ENCODE measurements around the gene ALCAM.

The ALCAM gene

GRCh38 chr3:105505170-105505569 is 138.5 kb downstream of the ALCAM start:
- TF ChIP-seq TAF1 (IDR thresholded peaks at IDR 0.05; ENCODE audit: low read depth) = no peak
- no peak for TF ChIP-seq ZBTB7A (IDR thresholded peaks at IDR 0.05; ENCODE audit: low read depth)
- no peak for TF ChIP-seq CREB1 (IDR thresholded peaks at IDR 0.05; ENCODE audit: low read depth)
- no peak for TF ChIP-seq REST (IDR thresholded peaks at IDR 0.05; ENCODE audit: low read depth)
- no peak for TF ChIP-seq EGR1 (IDR thresholded peaks at IDR 0.05)
- no peak for TF ChIP-seq YY1 (IDR thresholded peaks at IDR 0.05; ENCODE audit: low read depth)
- TF ChIP-seq, protein P1, sequence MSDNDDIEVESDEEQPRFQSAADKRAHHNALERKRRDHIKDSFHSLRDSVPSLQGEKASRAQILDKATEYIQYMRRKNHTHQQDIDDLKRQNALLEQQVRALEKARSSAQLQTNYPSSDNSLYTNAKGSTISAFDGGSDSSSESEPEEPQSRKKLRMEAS (IDR thresholded peaks at IDR 0.05) = no peak
- no peak for TF ChIP-seq TEAD4 (IDR thresholded peaks at IDR 0.05)
- TF ChIP-seq CEBPB (IDR thresholded peaks at IDR 0.05) = no peak
- TF ChIP-seq TCF12 (IDR thresholded peaks at IDR 0.05; ENCODE audit: low read depth) = no peak
- no peak for TF ChIP-seq RAD21 (IDR thresholded peaks at IDR 0.05; ENCODE audit: low read depth)

- TF ChIP-seq EP300 (IDR thresholded peaks at IDR 0.05; ENCODE audit: borderline replicate concordance) (no peak), TCF12 (IDR thresholded peaks at IDR 0.05; ENCODE audit: low read depth) (no peak), YY1 (IDR thresholded peaks at IDR 0.05; ENCODE audit: low read depth) (no peak), TEAD4 (IDR thresholded peaks at IDR 0.05) (no peak), NFIC (IDR thresholded peaks at IDR 0.05) (no peak), USF1 (IDR thresholded peaks at IDR 0.05) (no peak), CEBPB (IDR thresholded peaks at IDR 0.05) (no peak), ZBTB7A (IDR thresholded peaks at IDR 0.05; ENCODE audit: low read depth) (no peak), EGR1 (IDR thresholded peaks at IDR 0.05) (no peak), REST (IDR thresholded peaks at IDR 0.05; ENCODE audit: low read depth) (no peak), TAF1 (IDR thresholded peaks at IDR 0.05; ENCODE audit: low read depth) (no peak), RAD21 (IDR thresholded peaks at IDR 0.05; ENCODE audit: low read depth) (no peak), FOXM1 (IDR thresholded peaks at IDR 0.05; ENCODE audit: borderline replicate concordance, low read depth) (no peak), CREB1 (IDR thresholded peaks at IDR 0.05; ENCODE audit: low read depth) (no peak)
- TF ChIP-seq, protein P1 (IDR thresholded peaks at IDR 0.05) = no peak
Measured at GRCh38 chr3:105511031-105511430, 144.3 kb downstream of the ALCAM start.

GRCh38 chr3:105512061-105512460 is 145.4 kb downstream of the ALCAM start:
- no peak for TF ChIP-seq CREB1 (IDR thresholded peaks at IDR 0.05; ENCODE audit: low read depth)
- no peak for TF ChIP-seq EGR1 (IDR thresholded peaks at IDR 0.05)
- no peak for TF ChIP-seq FOXM1 (IDR thresholded peaks at IDR 0.05; ENCODE audit: borderline replicate concordance, low read depth)
- no peak for TF ChIP-seq NFIC (IDR thresholded peaks at IDR 0.05)
- no peak for TF ChIP-seq TAF1 (IDR thresholded peaks at IDR 0.05; ENCODE audit: low read depth)
- TF ChIP-seq TCF12 (IDR thresholded peaks at IDR 0.05; ENCODE audit: low read depth) = no peak
- no peak for TF ChIP-seq ZBTB7A (IDR thresholded peaks at IDR 0.05; ENCODE audit: low read depth)
- TF ChIP-seq CEBPB (IDR thresholded peaks at IDR 0.05) = no peak
- TF ChIP-seq REST (IDR thresholded peaks at IDR 0.05; ENCODE audit: low read depth) = no peak
- TF ChIP-seq YY1 (IDR thresholded peaks at IDR 0.05; ENCODE audit: low read depth) = no peak
- TF ChIP-seq, protein P1 (IDR thresholded peaks at IDR 0.05) = no peak
- TF ChIP-seq RAD21 (IDR thresholded peaks at IDR 0.05; ENCODE audit: low read depth) = no peak
- no peak for TF ChIP-seq EP300 (IDR thresholded peaks at IDR 0.05; ENCODE audit: borderline replicate concordance)
- TF ChIP-seq TEAD4 (IDR thresholded peaks at IDR 0.05) = no peak
- no peak for TF ChIP-seq USF1 (IDR thresholded peaks at IDR 0.05)

DNA sequence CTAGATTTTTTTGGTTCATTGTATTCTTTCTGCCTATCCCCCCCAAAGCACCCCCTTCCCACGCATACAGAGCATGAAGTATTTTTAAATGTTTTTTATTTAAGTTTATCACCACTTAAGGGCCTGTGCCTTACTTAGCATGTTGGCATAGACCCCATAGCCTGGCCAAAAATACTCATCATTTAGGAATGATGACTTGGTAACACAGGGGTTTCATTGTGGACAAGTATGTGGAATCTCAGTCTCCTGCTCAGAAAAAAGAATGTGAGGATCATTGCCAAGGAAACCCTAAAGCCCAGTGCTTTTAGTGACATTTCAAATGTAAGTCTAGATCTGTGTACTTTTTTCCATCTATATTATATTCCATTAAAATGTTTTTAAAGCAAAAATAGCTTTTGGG is 146.3 kb downstream of the ALCAM start:
- TF ChIP-seq RAD21 (IDR thresholded peaks at IDR 0.05; ENCODE audit: low read depth) = no peak
- TF ChIP-seq, protein P1 (IDR thresholded peaks at IDR 0.05) = no peak
- TF ChIP-seq USF1 (IDR thresholded peaks at IDR 0.05) = no peak
- TF ChIP-seq EP300 (IDR thresholded peaks at IDR 0.05; ENCODE audit: borderline replicate concordance) = no peak
- TF ChIP-seq TCF12 (IDR thresholded peaks at IDR 0.05; ENCODE audit: low read depth) = no peak
- TF ChIP-seq NFIC (IDR thresholded peaks at IDR 0.05) = 0 out of 2 replicates have a peak, but pooled peaks have one; percentile 20

Measured in Ishikawa (cell line).